Superior temporal gyrus (tissue), 1 donor: ENCODE results near the gene CPNE5.
"Not testable (repeated sequence)": the region's sequence is repeated elsewhere in the genome, so short reads cannot be mapped to it uniquely, and the experiment has no call there.

ENCODE experiments used
- DNase-seq: peaks from one replicate; pipeline ENCODE4 v3.0.0-alpha.2; 2016; ENCODE audit errors: extremely low spot score

CPNE5 gene

GRCh38 chr6:36817176-36817817, 21.9 kb downstream of the CPNE5 start:
- DNase-seq: no peak

GRCh38 chr6:36815962-36816735, 23.1 kb downstream of the CPNE5 start:
- DNase-seq: no peak

GRCh38 chr6:36814249-36814648, 25.0 kb downstream of the CPNE5 start:
- no peak for DNase-seq

- DNase-seq: no peak
Observed at GRCh38 chr6:36813526-36813925, 25.7 kb downstream of the CPNE5 start.

GRCh38 chr6:36813047-36813446, 26.2 kb downstream of the CPNE5 start:
- DNase-seq: not testable (repeated sequence)

- DNase-seq: no peak
Observed at GRCh38 chr6:36809941-36810803, 29.1 kb downstream of the CPNE5 start.

- no peak for DNase-seq
Observed at GRCh38 chr6:36809156-36809555, 30.1 kb downstream of the CPNE5 start.

- DNase-seq: no peak
Observed at GRCh38 chr6:36808634-36809033, 30.6 kb downstream of the CPNE5 start.

- DNase-seq: no peak
Observed at GRCh38 chr6:36807750-36808149, 31.5 kb downstream of the CPNE5 start.

GRCh38 chr6:36807143-36807542, 32.1 kb downstream of the CPNE5 start:
- no peak for DNase-seq

- DNase-seq: no peak
Observed at GRCh38 chr6:36805917-36806316, 33.3 kb downstream of the CPNE5 start.

- no peak for DNase-seq
Observed at GRCh38 chr6:36805096-36805797, 34.0 kb downstream of the CPNE5 start.

GRCh38 chr6:36804563-36804962, 34.7 kb downstream of the CPNE5 start:
- DNase-seq: no peak

- DNase-seq: no peak
Observed at GRCh38 chr6:36803908-36804307, 35.3 kb downstream of the CPNE5 start.

GRCh38 chr6:36803482-36803881, 35.8 kb downstream of the CPNE5 start:
- no peak for DNase-seq

GRCh38 chr6:36800223-36801076, 38.8 kb downstream of the CPNE5 start:
- DNase-seq: no peak

- DNase-seq: no peak
Observed at GRCh38 chr6:36798852-36799251, 40.4 kb downstream of the CPNE5 start.

GRCh38 chr6:36797653-36798052, 41.6 kb downstream of the CPNE5 start:
- DNase-seq: no peak

- no peak for DNase-seq
Observed at GRCh38 chr6:36797055-36797454, 42.2 kb downstream of the CPNE5 start.

GRCh38 chr6:36794713-36795065, 44.6 kb downstream of the CPNE5 start:
- DNase-seq: no peak
